ENCODE measurements around the gene BICDL1. TPM values are rescaled to one million over a fixed set of nuclear protein-coding genes. Genes with fewer than 3 reads are reported as not detected.

The BICDL1 gene
- polyA plus RNA-seq, 3 donors from 2014 or later: 1.0 TPM; not detected in 1

GRCh38 chr12:120096671-120097202 is 107.7 kb downstream of the BICDL1 start:
- Mint-ChIP-seq H3K4me1 (peaks cover 33 to 34% of the 10 kb centered on the region in 2 donors), H3K27me3 (ENCODE audit: low read depth in 3 of 3) (peaks cover 0 to 12% (median 3%) of the 10 kb centered on the region in 3 donors), H3K36me3 (peaks cover 0 to 17% (median 4%) of the 10 kb centered on the region in 3 donors), H3K4me3 (no peak overlapping the region), H3K27ac (no peak overlapping the region), H3K9me3 (no peaks in the 10 kb centered on the region)
- DNase-seq: no peak

GRCh38 chr12:120098756-120099470 is 109.9 kb downstream of the BICDL1 start:
- Mint-ChIP-seq H3K27me3 (ENCODE audit: low read depth in 3 of 3) (peaks cover 0 to 12% (median 3%) of the 10 kb centered on the region in 3 donors), H3K36me3 (peaks cover 0 to 20% (median 7%) of the 10 kb centered on the region in 3 donors), H3K4me3 (no peak overlapping the region), H3K4me1 (peaks cover 41 to 43% of the 10 kb centered on the region in 2 donors), H3K27ac (no peak overlapping the region), H3K9me3 (no peaks in the 10 kb centered on the region)
- DNase-seq: no peak

- H3K27ac Mint-ChIP-seq: peak overlapping the region in 2 of 6 donors; percentile 45 to 57
- peaks cover 0 to 27% (median 8%) of the 10 kb centered on the region in 3 donors for H3K36me3 Mint-ChIP-seq
- no peak for DNase-seq
- H3K4me3 Mint-ChIP-seq: peak overlapping the region in 1 of 5 donors; percentile 38
- peaks cover 40 to 43% of the 10 kb centered on the region in 2 donors for H3K4me1 Mint-ChIP-seq
- H3K9me3 Mint-ChIP-seq: no peaks in the 10 kb centered on the region
- H3K27me3 Mint-ChIP-seq (ENCODE audit: low read depth in 3 of 3): peaks cover 0 to 10% (median 3%) of the 10 kb centered on the region in 3 donors
Measured at GRCh38 chr12:120099738-120100137, 110.7 kb downstream of the BICDL1 start.

DNA sequence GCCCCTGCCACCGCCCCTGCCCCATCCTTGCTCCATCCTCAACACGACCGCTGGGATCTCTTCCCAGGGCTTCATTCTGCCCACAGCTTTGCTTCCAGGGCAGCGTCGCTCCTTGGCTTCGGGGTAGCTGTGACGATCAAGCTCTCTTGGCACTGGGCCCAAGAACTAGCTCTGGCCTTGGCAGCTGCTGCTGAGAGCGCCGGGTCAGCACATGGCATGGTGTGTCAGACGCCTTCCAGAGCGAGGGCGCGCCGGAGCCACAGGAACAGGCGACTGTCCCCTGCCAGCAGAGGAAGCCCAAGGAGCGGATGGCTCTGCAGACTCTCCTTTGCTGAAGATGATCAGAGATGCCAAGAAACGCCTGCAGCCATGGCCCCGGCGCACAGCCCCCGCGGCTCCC is 111.6 kb downstream of the BICDL1 start:
- Mint-ChIP-seq H3K9me3 (no peaks in the 10 kb centered on the region), H3K4me3 (peak overlapping the region in 3 of 5 donors; percentile 6 to 84 (median 38)), H3K4me1 (peaks cover 44 to 48% of the 10 kb centered on the region in 2 donors), H3K27ac (peak overlapping the region in 3 of 6 donors; percentile 24 to 85 (median 69)), H3K27me3 (ENCODE audit: low read depth in 3 of 3) (peaks cover 0 to 9% (median 3%) of the 10 kb centered on the region in 3 donors), H3K36me3 (peaks cover 0 to 33% (median 8%) of the 10 kb centered on the region in 3 donors)
- DNase-seq: no peak

- no peaks in the 10 kb centered on the region for H3K9me3 Mint-ChIP-seq
- peaks cover 0 to 9% (median 5%) of the 10 kb centered on the region in 3 donors for H3K27me3 Mint-ChIP-seq (ENCODE audit: low read depth in 3 of 3)
- H3K4me3 Mint-ChIP-seq: peak overlapping the region; percentile 74 to 92 (median 84)
- H3K36me3 Mint-ChIP-seq: peaks cover 0 to 34% (median 12%) of the 10 kb centered on the region in 3 donors
- peaks cover 50 to 52% of the 10 kb centered on the region in 2 donors for H3K4me1 Mint-ChIP-seq
- peak; percentile 54 to 56 (median 54) for DNase-seq
- H3K27ac Mint-ChIP-seq: peak overlapping the region; percentile 83 to 96 (median 88)
Measured at GRCh38 chr12:120101182-120101581, 112.1 kb downstream of the BICDL1 start.

DNA sequence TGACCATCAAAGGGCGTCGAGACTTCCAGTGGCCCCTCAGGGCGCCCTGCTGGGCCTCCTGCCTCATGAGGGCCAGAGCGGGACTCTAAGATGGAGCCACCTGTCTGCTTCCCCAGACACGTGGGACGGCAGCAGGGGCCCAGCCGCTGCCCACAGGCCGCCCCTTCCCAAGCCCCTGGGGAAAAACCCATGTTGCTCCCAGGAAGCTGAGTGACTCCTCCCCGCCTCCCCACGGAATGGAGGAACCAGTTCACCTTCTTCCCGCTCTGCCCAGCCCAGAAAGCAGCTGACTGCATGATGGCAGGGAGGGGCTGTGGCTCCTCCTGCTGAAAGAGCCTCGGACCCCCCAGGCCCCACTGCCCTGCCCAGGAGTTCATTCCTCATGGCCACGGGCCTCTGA is 112.6 kb downstream of the BICDL1 start:
- DNase-seq: no peak
- peaks cover 52 to 54% of the 10 kb centered on the region in 2 donors for H3K4me1 Mint-ChIP-seq
- peak overlapping the region; percentile 74 to 92 (median 84) for H3K4me3 Mint-ChIP-seq
- peaks cover 0 to 9% (median 5%) of the 10 kb centered on the region in 3 donors for H3K27me3 Mint-ChIP-seq (ENCODE audit: low read depth in 3 of 3)
- no peaks in the 10 kb centered on the region for H3K9me3 Mint-ChIP-seq
- H3K36me3 Mint-ChIP-seq: peaks cover 0 to 33% (median 14%) of the 10 kb centered on the region in 3 donors
- H3K27ac Mint-ChIP-seq: peak overlapping the region; percentile 83 to 96 (median 88)

- Mint-ChIP-seq H3K4me1 (peaks cover 52 to 55% of the 10 kb centered on the region in 2 donors), H3K27me3 (ENCODE audit: low read depth in 3 of 3) (peaks cover 0 to 12% (median 5%) of the 10 kb centered on the region in 3 donors), H3K36me3 (peaks cover 0 to 30% (median 14%) of the 10 kb centered on the region in 3 donors), H3K9me3 (no peaks in the 10 kb centered on the region), H3K4me3 (peak overlapping the region; percentile 74 to 92 (median 84)), H3K27ac (peak overlapping the region; percentile 58 to 92 (median 86))
- DNase-seq: no peak
Measured at GRCh38 chr12:120102189-120103043, 113.4 kb downstream of the BICDL1 start.

GRCh38 chr12:120103044-120103338 is 114.0 kb downstream of the BICDL1 start:
- Mint-ChIP-seq H3K36me3 (peaks cover 0 to 30% (median 14%) of the 10 kb centered on the region in 3 donors), H3K4me3 (peak overlapping the region in 1 of 5 donors; percentile 5), H3K4me1 (peaks cover 55 to 61% of the 10 kb centered on the region in 2 donors), H3K27ac (no peak overlapping the region), H3K9me3 (no peaks in the 10 kb centered on the region), H3K27me3 (ENCODE audit: low read depth in 3 of 3) (peaks cover 0 to 9% (median 5%) of the 10 kb centered on the region in 3 donors)
- DNase-seq: no peak

GRCh38 chr12:120103371-120103770 is 114.3 kb downstream of the BICDL1 start:
- H3K27me3 Mint-ChIP-seq (ENCODE audit: low read depth in 3 of 3): peaks cover 0 to 9% (median 5%) of the 10 kb centered on the region in 3 donors
- no peak overlapping the region for H3K27ac Mint-ChIP-seq
- H3K4me1 Mint-ChIP-seq: peaks cover 59 to 65% of the 10 kb centered on the region in 2 donors
- peaks cover 0 to 27% (median 14%) of the 10 kb centered on the region in 3 donors for H3K36me3 Mint-ChIP-seq
- H3K9me3 Mint-ChIP-seq: no peaks in the 10 kb centered on the region
- no peak for DNase-seq
- H3K4me3 Mint-ChIP-seq: peak overlapping the region in 1 of 5 donors; percentile 5

- no peaks in the 10 kb centered on the region for H3K9me3 Mint-ChIP-seq
- peak overlapping the region in 4 of 6 donors; percentile 15 to 50 (median 38) for H3K27ac Mint-ChIP-seq
- H3K36me3 Mint-ChIP-seq: peaks cover 0 to 23% (median 14%) of the 10 kb centered on the region in 3 donors
- H3K4me3 Mint-ChIP-seq: peak overlapping the region in 1 of 5 donors; percentile 16
- H3K4me1 Mint-ChIP-seq: peaks cover 69 to 76% of the 10 kb centered on the region in 2 donors
- peaks cover 0 to 10% (median 6%) of the 10 kb centered on the region in 3 donors for H3K27me3 Mint-ChIP-seq (ENCODE audit: low read depth in 3 of 3)
- DNase-seq: no peak
Measured at GRCh38 chr12:120106151-120106550, 117.1 kb downstream of the BICDL1 start.

DNA sequence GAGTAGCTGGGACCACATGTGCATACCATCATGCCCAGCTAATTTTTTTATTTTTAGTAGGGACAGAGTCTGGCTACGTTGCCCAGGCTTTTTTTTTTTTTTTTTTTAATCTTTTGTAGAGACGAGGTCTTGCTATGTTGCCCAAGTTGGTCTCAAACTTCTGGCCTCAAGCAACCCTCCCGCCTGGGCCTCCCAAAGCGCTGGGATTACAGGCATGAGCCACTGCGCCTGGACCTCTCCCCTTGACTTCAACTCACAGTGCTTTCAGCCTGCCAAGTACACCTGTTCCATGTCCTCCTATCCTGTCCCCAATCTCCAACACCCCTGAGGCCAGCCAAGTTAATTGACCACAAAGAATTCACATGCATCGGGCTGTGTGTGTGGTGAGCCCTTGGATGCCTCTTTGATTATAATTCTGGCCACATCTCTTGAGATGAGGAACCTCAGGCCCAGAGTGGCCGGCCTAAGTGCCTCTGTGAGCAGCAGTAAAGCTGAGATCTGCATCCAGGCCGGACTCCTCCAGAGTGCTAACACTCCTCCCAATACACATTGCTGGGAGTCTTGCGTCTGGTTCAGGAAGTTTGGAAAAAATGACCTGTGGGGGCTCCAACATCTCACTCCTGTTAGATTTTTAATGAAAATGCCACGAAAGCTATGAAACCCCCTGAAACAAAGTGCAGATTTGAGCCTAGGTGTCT is 120.7 kb downstream of the BICDL1 start:
- H3K9me3 Mint-ChIP-seq: no peaks in the 10 kb centered on the region
- peaks cover 0 to 8% (median 6%) of the 10 kb centered on the region in 3 donors for H3K27me3 Mint-ChIP-seq (ENCODE audit: low read depth in 3 of 3)
- peak overlapping the region; percentile 67 to 95 (median 86) for H3K27ac Mint-ChIP-seq
- peak overlapping the region; percentile 59 to 90 (median 85) for H3K4me3 Mint-ChIP-seq
- H3K36me3 Mint-ChIP-seq: peaks cover 0 to 10% (median 6%) of the 10 kb centered on the region in 3 donors
- no peak for DNase-seq
- peaks cover 69 to 85% of the 10 kb centered on the region in 2 donors for H3K4me1 Mint-ChIP-seq

- Mint-ChIP-seq H3K4me3 (peak overlapping the region; percentile 76 to 90 (median 85)), H3K27ac (peak overlapping the region; percentile 78 to 95 (median 90)), H3K36me3 (peaks cover 0 to 6% (median 3%) of the 10 kb centered on the region in 3 donors), H3K4me1 (peaks cover 73 to 87% of the 10 kb centered on the region in 2 donors), H3K27me3 (ENCODE audit: low read depth in 3 of 3) (peaks cover 0 to 15% (median 11%) of the 10 kb centered on the region in 3 donors), H3K9me3 (no peaks in the 10 kb centered on the region)
- peak; percentile 45 to 55 (median 51) for DNase-seq
Measured at GRCh38 chr12:120110550-120111501, 121.8 kb downstream of the BICDL1 start.

Data from immature natural killer cell (primary cell).